SK-N-SH treated with all-trans-retinoic acid at 6 μM for 48 hours (cell line): ENCODE results near the gene PDE1C.

Experiments used
- ATAC-seq: fragments of 200-7000 bp; cut with Tn5 transposase; 3 replicates; pipeline ENCODE4 v1.9.1; 2020; ENCODE audit warnings: mild to moderate bottlenecking, moderate library complexity
- ARNTL ChIP-seq: fragments of 450-650 bp; formaldehyde crosslinking; IDR thresholded peaks from 2 replicates; pipeline ENCODE4 v1.5.0; 2020; ENCODE audit warnings: low read depth, mild to moderate bottlenecking, moderate library complexity, borderline replicate concordance
- BACH2 ChIP-seq: fragments of 250-450 bp; sonication (Bioruptor Pico); IDR thresholded peaks from 2 replicates; pipeline ENCODE4 v1.9.0; 2021; ENCODE audit warnings: mild to moderate bottlenecking, borderline replicate concordance
- CREB5 ChIP-seq: fragments of 250-450 bp; sonication (Bioruptor Pico); IDR thresholded peaks from 2 replicates; pipeline ENCODE4 v1.5.1; 2020; ENCODE audit warnings: low read depth, mild to moderate bottlenecking, moderate library complexity
- CSDC2 ChIP-seq: fragments of 250-450 bp; sonication (Bioruptor Pico); IDR thresholded peaks from 2 replicates; pipeline ENCODE4 v1.5.0; 2020; ENCODE audit warnings: mild to moderate bottlenecking, moderate library complexity
- CSRNP3 ChIP-seq: fragments of 250-450 bp; sonication (Bioruptor Pico); IDR thresholded peaks from 2 replicates; pipeline ENCODE4 v1.5.1; 2021; ENCODE audit warnings: mild to moderate bottlenecking, moderate library complexity
- ESRRG ChIP-seq: fragments of 250-450 bp; sonication (Bioruptor Pico); IDR thresholded peaks from 2 replicates; pipeline ENCODE4 v1.6.1; 2021; ENCODE audit warnings: mild to moderate bottlenecking
- ISL1 ChIP-seq: fragments of 250-450 bp; sonication (Bioruptor Pico); IDR thresholded peaks from 2 replicates; pipeline ENCODE4 v2.1.2; 2022; ENCODE audit warnings: mild to moderate bottlenecking, moderate library complexity
- OSR1 ChIP-seq: fragments of 250-450 bp; sonication (Bioruptor Pico); IDR thresholded peaks from 2 replicates; pipeline ENCODE4 v1.8.0; 2022; ENCODE audit warnings: moderate library complexity, mild to moderate bottlenecking, inconsistent platforms
- POU6F1 ChIP-seq: fragments of 250-450 bp; sonication (Bioruptor Pico); IDR thresholded peaks from 2 replicates; pipeline ENCODE4 v1.8.0; 2021; ENCODE audit warnings: low read depth, mild to moderate bottlenecking, moderate library complexity, borderline replicate concordance
- RARB ChIP-seq: fragments of 250-450 bp; sonication (Bioruptor Pico); IDR thresholded peaks from 2 replicates; pipeline ENCODE4 v1.8.0; 2021; ENCODE audit warnings: mild to moderate bottlenecking, moderate library complexity
- SNAI2 ChIP-seq: fragments of 250-450 bp; sonication (Bioruptor Pico); IDR thresholded peaks from 2 replicates; pipeline ENCODE4 v1.5.0; 2020; ENCODE audit warnings: mild to moderate bottlenecking, moderate library complexity
- TCF4 ChIP-seq: fragments of 250-450 bp; sonication (Bioruptor Pico); IDR thresholded peaks from 2 replicates; pipeline ENCODE4 v1.8.0; 2021; ENCODE audit warnings: mild to moderate bottlenecking, moderate library complexity, borderline replicate concordance
- TOX ChIP-seq: fragments of 250-450 bp; sonication (Bioruptor Pico); IDR thresholded peaks from 2 replicates; pipeline ENCODE4 v1.8.0; 2021; ENCODE audit warnings: mild to moderate bottlenecking, moderate library complexity, borderline replicate concordance
- TSHZ2 ChIP-seq: fragments of 250-450 bp; sonication (Bioruptor Pico); IDR thresholded peaks from 2 replicates; pipeline ENCODE4 v1.5.0; 2020; ENCODE audit warnings: mild to moderate bottlenecking, moderate library complexity
- ZC3H10 ChIP-seq: fragments of 250-450 bp; sonication (Bioruptor Pico); IDR thresholded peaks from 2 replicates; pipeline ENCODE4 v1.5.1; 2021; ENCODE audit warnings: mild to moderate bottlenecking, moderate library complexity
- ZFP3 ChIP-seq: fragments of 250-450 bp; sonication (Bioruptor Pico); IDR thresholded peaks from 2 replicates; pipeline ENCODE4 v1.5.0; 2020; ENCODE audit warnings: mild to moderate bottlenecking, moderate library complexity
- ZFP30 ChIP-seq: fragments of 450-650 bp; formaldehyde crosslinking; IDR thresholded peaks from 2 replicates; pipeline ENCODE4 v1.5.0; 2022; ENCODE audit warnings: mild to moderate bottlenecking, moderate library complexity
- ZNF565 ChIP-seq: fragments of 450-650 bp; formaldehyde crosslinking; conservative IDR thresholded peaks from 2 replicates; pipeline ENCODE4 v1.5.0; 2020; ENCODE audit warnings: low read depth, mild to moderate bottlenecking, moderate library complexity
- ZNF70 ChIP-seq: fragments of 450-650 bp; formaldehyde crosslinking; IDR thresholded peaks from 2 replicates; pipeline ENCODE4 v1.5.0; 2020; ENCODE audit warnings: mild to moderate bottlenecking, moderate library complexity
- ZNF8 ChIP-seq: fragments of 450-650 bp; formaldehyde crosslinking; IDR thresholded peaks from 2 replicates; pipeline ENCODE4 v1.5.0; 2020; ENCODE audit warnings: mild to moderate bottlenecking, moderate library complexity

PDE1C gene

GRCh38 chr7:32058002-32058401 lies 12.2 kb downstream of the PDE1C start:
- ATAC-seq, result no peak
- TF ChIP-seq CREB5 (CRISPR knock-in tag) (no peak), TCF4 (no peak), ZC3H10 (CRISPR knock-in tag) (no peak), ESRRG (CRISPR knock-in tag) (no peak)

GRCh38 chr7:32056767-32057166 lies 13.4 kb downstream of the PDE1C start:
- TF ChIP-seq BACH2 (CRISPR knock-in tag) (no peak), SNAI2 (no peak), TSHZ2 (no peak), CSRNP3 (no peak), TCF4 (no peak), ISL1 (CRISPR knock-in tag) (no peak), TOX (CRISPR knock-in tag) (no peak), ARNTL (CRISPR knock-in tag) (no peak), CREB5 (CRISPR knock-in tag) (no peak), ESRRG (CRISPR knock-in tag) (no peak), POU6F1 (CRISPR knock-in tag) (no peak), ZFP3 (CRISPR knock-in tag) (no peak), ZNF565 (no peak), ZNF70 (no peak), ZNF8 (CRISPR knock-in tag) (no peak)
- no peak for ATAC-seq

GRCh38 chr7:32053204-32053603 lies 17.0 kb downstream of the PDE1C start:
- no peak for TF ChIP-seq CREB5 (CRISPR knock-in tag)
- no peak for TF ChIP-seq ZNF8 (CRISPR knock-in tag)
- TF ChIP-seq ARNTL (CRISPR knock-in tag), result no peak
- TF ChIP-seq CSDC2 (CRISPR knock-in tag), result no peak
- no peak for TF ChIP-seq OSR1 (CRISPR knock-in tag)
- TF ChIP-seq POU6F1 (CRISPR knock-in tag), result no peak
- no peak for TF ChIP-seq RARB (CRISPR knock-in tag)
- no peak for TF ChIP-seq ZFP30 (CRISPR knock-in tag)
- ATAC-seq, result no peak
